Smooth muscle cell (in vitro differentiated cells): ENCODE results near the gene EMC9. TPM values are rescaled to one million over a fixed set of nuclear protein-coding genes. Genes with fewer than 3 reads are reported as not detected.

Experiments used
- DNase-seq: peaks from one replicate; lab custom pipeline; 2025; ENCODE audit not compliant: unreplicated experiment; lab: John Stamatoyannopoulos, UW
- H2AFZ ChIP-seq: fragments of 200-600 bp; sonication (generic); 2 replicates; pipeline ENCODE4 v1.6.0; 2016; ENCODE audit warnings: antibody characterized with exemption, low read depth, mild to moderate bottlenecking
- H3F3A ChIP-seq: fragments of 200-600 bp; sonication (generic); 2 replicates; pipeline ENCODE4 v1.6.0; 2017; ENCODE audit warnings: antibody characterized with exemption, low read depth
- H3K27ac ChIP-seq: fragments of 200-600 bp; sonication (generic); 2 replicates; pipeline ENCODE4 v1.5.1; 2016; ENCODE audit warnings: low read depth, mild to moderate bottlenecking
- H3K27me3 ChIP-seq: fragments of 200-600 bp; sonication (generic); 2 replicates; pipeline ENCODE4 v1.6.1; 2016; ENCODE audit warnings: low read depth, mild to moderate bottlenecking
- H3K36me3 ChIP-seq: fragments of 200-600 bp; sonication (generic); 2 replicates; pipeline ENCODE4 v1.5.1; 2016; ENCODE audit warnings: low read depth
- H3K4me1 ChIP-seq: fragments of 200-600 bp; sonication (generic); 2 replicates; pipeline ENCODE4 v1.5.1; 2016; ENCODE audit warnings: low read depth
- H3K4me2 ChIP-seq: fragments of 200-600 bp; sonication (generic); 2 replicates; pipeline ENCODE4 v1.6.0; 2016; ENCODE audit warnings: mild to moderate bottlenecking
- H3K4me3 ChIP-seq: fragments of 200-600 bp; sonication (generic); 2 replicates; pipeline ENCODE4 v1.5.1; 2016; ENCODE audit warnings: mild to moderate bottlenecking
- H3K79me2 ChIP-seq: fragments of 200-600 bp; sonication (generic); 2 replicates; pipeline ENCODE4 v1.6.0; 2016; ENCODE audit warnings: low read depth, mild to moderate bottlenecking
- H3K9ac ChIP-seq: fragments of 200-600 bp; sonication (generic); 2 replicates; pipeline ENCODE4 v1.6.0; 2016; ENCODE audit warnings: low read depth
- H3K9me3 ChIP-seq: fragments of 200-600 bp; sonication (generic); replicated peaks from 2 replicates; pipeline ENCODE4 v1.5.1; 2016; ENCODE audit warnings: low read depth
- H4K20me1 ChIP-seq: fragments of 200-600 bp; sonication (generic); 2 replicates; pipeline ENCODE4 v1.6.0; 2016; ENCODE audit warnings: low read depth
- WGBS: methylation state at CpG from one replicate; pipeline ENCODE4 v1.1.7; 2016; ENCODE audit warnings: low lambda C conversion rate; 5-methylcytosine and 5-hydroxymethylcytosine counted together
- polyA plus RNA-seq: library from polyadenylated mRNA; unstranded; fragments of >200 nt; fragmentation: Nextera tagmentation; extraction: Ambion mirVana; gene quantifications from 2 replicates; pipeline ENCODE4 v1.2.1, GENCODE V29; 2016
- total RNA-seq: library from RNA; depleted of rRNA; stranded (reverse); fragments of >200 nt; gene quantifications from 2 replicates; pipeline ENCODE4 v1.2.3, GENCODE V29; 2014
- TF ChIP-seq, protein P1 (sequence below): fragments of 200-600 bp; sonication (generic); IDR thresholded peaks from 2 replicates; pipeline ENCODE4 v1.5.1; 2017; ENCODE audit warnings: borderline replicate concordance, mild to moderate bottlenecking, antibody characterized with exemption; ENCODE audit not compliant: insufficient read depth, poor library complexity, severe bottlenecking

The EMC9 gene
- total and polyA plus RNA-seq, 2 experiments from 2014 or later: 6.3 to 11.9 TPM

DNA sequence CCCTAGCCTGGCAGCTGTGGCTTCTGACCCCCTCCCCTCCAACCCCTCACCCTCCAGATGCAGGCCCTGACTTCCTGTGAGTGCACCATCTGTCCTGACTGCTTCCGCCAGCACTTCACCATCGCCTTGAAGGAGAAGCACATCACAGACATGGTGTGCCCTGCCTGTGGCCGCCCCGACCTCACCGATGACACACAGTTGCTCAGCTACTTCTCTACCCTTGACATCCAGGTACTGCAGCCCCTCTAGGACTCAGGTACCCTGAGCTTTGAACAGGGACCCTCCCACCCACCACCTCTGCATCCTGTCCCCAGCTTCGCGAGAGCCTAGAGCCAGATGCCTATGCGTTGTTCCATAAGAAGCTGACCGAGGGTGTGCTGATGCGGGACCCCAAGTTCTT is 13.7 kb upstream of the EMC9 start:
- Histone ChIP-seq H4K20me1 (no peaks in the 10 kb centered on the region), H2AFZ (no peak overlapping the region), H3K79me2 (no peaks in the 10 kb centered on the region), H3K4me2 (no peak overlapping the region), H3K9ac (no peak overlapping the region), H3K27me3 (no peaks in the 10 kb centered on the region), H3K4me1 (no peaks in the 10 kb centered on the region), H3K4me3 (no peak overlapping the region), H3F3A (peaks cover 9% of the 10 kb centered on the region), H3K27ac (no peak overlapping the region), H3K9me3 (no peaks in the 10 kb centered on the region), H3K36me3 (no peaks in the 10 kb centered on the region)
- no peak for DNase-seq
- 100% methylated on average over 10 of the region's 10 CpGs for WGBS
- TF ChIP-seq, protein P1, sequence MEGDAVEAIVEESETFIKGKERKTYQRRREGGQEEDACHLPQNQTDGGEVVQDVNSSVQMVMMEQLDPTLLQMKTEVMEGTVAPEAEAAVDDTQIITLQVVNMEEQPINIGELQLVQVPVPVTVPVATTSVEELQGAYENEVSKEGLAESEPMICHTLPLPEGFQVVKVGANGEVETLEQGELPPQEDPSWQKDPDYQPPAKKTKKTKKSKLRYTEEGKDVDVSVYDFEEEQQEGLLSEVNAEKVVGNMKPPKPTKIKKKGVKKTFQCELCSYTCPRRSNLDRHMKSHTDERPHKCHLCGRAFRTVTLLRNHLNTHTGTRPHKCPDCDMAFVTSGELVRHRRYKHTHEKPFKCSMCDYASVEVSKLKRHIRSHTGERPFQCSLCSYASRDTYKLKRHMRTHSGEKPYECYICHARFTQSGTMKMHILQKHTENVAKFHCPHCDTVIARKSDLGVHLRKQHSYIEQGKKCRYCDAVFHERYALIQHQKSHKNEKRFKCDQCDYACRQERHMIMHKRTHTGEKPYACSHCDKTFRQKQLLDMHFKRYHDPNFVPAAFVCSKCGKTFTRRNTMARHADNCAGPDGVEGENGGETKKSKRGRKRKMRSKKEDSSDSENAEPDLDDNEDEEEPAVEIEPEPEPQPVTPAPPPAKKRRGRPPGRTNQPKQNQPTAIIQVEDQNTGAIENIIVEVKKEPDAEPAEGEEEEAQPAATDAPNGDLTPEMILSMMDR: no peak

DNA sequence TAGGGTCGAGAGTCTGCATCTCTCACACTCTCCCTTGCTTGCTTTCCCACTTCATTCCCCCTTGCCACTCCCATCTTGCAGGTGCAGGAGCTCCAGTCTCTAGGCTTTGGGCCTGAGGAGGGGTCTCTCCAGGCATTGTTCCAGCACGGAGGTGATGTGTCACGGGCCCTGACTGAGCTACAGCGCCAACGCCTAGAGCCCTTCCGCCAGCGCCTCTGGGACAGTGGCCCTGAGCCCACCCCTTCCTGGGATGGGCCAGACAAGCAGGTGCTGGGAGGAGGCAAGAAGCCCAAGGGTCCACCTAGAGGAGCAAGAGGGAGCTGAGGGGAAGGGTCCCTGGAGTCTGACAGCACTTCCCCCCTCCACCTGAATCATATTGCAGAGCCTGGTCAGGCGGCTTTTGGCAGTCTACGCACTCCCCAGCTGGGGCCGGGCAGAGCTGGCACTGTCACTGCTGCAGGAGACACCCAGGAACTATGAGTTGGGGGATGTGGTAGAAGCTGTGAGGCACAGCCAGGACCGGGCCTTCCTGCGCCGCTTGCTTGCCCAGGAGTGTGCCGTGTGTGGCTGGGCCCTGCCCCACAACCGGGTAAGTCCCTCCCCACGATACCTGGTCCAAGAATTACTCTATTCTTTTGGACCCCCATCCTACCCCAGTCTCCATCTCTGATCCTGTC is 10.2 kb upstream of the EMC9 start:
- H3K4me1 ChIP-seq: peaks cover 8% of the 10 kb centered on the region
- no peaks in the 10 kb centered on the region for H3K36me3 ChIP-seq
- H3K79me2 ChIP-seq: peaks cover 16% of the 10 kb centered on the region
- TF ChIP-seq, protein P1: no peak
- 96% methylated on average over 16 of the region's 16 CpGs for WGBS
- no peak for DNase-seq
- no peak overlapping the region for H3K4me3 ChIP-seq
- H3K27me3 ChIP-seq: no peaks in the 10 kb centered on the region
- no peak overlapping the region for H3K27ac ChIP-seq
- no peak overlapping the region for H3K9ac ChIP-seq
- no peak overlapping the region for H2AFZ ChIP-seq
- no peaks in the 10 kb centered on the region for H3F3A ChIP-seq
- H4K20me1 ChIP-seq: peaks cover 9% of the 10 kb centered on the region
- H3K9me3 ChIP-seq: no peaks in the 10 kb centered on the region
- H3K4me2 ChIP-seq: no peak overlapping the region

DNA sequence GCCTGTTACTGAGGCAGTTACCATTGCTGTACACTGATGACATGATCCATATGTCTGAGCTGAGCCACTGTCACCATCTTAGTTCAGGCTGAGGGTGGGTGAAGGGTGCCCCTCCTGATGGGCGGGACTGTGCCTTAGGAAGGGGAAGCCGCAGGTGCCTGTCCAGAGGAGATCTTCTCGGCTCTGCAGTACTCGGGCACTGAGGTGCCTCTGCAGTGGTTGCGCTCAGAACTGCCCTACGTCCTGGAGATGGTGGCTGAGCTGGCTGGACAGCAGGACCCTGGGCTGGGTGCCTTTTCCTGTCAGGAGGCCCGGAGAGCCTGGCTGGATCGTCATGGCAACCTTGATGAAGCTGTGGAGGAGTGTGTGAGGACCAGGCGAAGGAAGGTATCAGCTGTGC is 9.6 kb upstream of the EMC9 start:
- Histone ChIP-seq H3K9me3 (no peaks in the 10 kb centered on the region), H3K9ac (no peak overlapping the region), H3K27ac (no peak overlapping the region), H4K20me1 (peaks cover 9% of the 10 kb centered on the region), H3K36me3 (no peaks in the 10 kb centered on the region), H3K79me2 (peaks cover 16% of the 10 kb centered on the region), H3K4me1 (peaks cover 9% of the 10 kb centered on the region), H3K4me2 (no peak overlapping the region), H3F3A (no peaks in the 10 kb centered on the region), H3K4me3 (no peak overlapping the region), H2AFZ (no peak overlapping the region), H3K27me3 (no peaks in the 10 kb centered on the region)
- TF ChIP-seq, protein P1: no peak
- DNase-seq: no peak
- WGBS: 98% methylated on average over 9 of the region's 9 CpGs

DNA sequence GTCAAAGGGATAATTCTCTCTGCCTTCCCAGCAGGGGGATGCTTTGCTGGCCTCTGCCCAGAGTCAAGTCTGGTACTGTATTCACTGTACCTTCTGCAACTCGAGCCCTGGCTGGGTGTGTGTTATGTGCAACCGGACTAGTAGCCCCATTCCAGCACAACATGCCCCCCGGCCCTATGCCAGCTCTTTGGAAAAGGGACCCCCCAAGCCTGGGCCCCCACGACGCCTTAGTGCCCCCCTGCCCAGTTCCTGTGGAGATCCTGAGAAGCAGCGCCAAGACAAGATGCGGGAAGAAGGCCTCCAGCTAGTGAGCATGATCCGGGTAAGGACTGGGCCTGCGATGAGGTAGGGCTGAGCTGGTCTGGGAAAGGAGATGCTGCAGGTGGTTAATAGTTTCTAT is 9.2 kb upstream of the EMC9 start:
- H3K27me3 ChIP-seq: no peaks in the 10 kb centered on the region
- no peak for DNase-seq
- no peak overlapping the region for H3K9ac ChIP-seq

More for the DNA sequence above, 9.2 kb upstream of the EMC9 start:
- Histone ChIP-seq H4K20me1 (peaks cover 9% of the 10 kb centered on the region), H2AFZ (no peak overlapping the region), H3K4me3 (no peak overlapping the region), H3K4me2 (no peak overlapping the region), H3K79me2 (peaks cover 16% of the 10 kb centered on the region), H3K4me1 (peaks cover 13% of the 10 kb centered on the region), H3K36me3 (no peaks in the 10 kb centered on the region), H3F3A (peaks cover 3% of the 10 kb centered on the region), H3K9me3 (no peaks in the 10 kb centered on the region), H3K27ac (no peak overlapping the region)
- TF ChIP-seq, protein P1: no peak
- WGBS: 96% methylated on average over 9 of the region's 9 CpGs
